Breast epithelium (tissue), 4 donors: Measurements from ENCODE around the gene KLRC3. TPM values are rescaled to one million over a fixed set of nuclear protein-coding genes. Genes with fewer than 3 reads are reported as not detected.
"Not testable (repeated sequence)": the region's sequence is repeated elsewhere in the genome, so short reads cannot be mapped to it uniquely, and the experiment has no call there.

Experiments used
- DNase-seq, 2 donors: peaks; one replicate each; pipeline ENCODE4 v3.0.0-alpha.2; 2019; ENCODE audit warnings: low spot score in 2 of 2
- H3K27ac ChIP-seq, 2 donors: fragments of 200-600 bp; sonication (generic) in 1 of 2; one replicate each; pipeline ENCODE4 v1.5.1; 2016 to 2019; ENCODE audit warnings: mild to moderate bottlenecking in 1 of 2
- H3K27me3 ChIP-seq, 2 donors: fragments of 200-600 bp; sonication (generic) in 1 of 2; one replicate each; pipeline versions ENCODE4 v1.5.1 to v1.6.0; 2017 to 2019; ENCODE audit warnings: control low read depth in 1 of 2, mild to moderate bottlenecking in 1 of 2
- H3K36me3 ChIP-seq: fragments of 200-600 bp; one replicate; pipeline ENCODE4 v1.5.1; 2019
- H3K4me1 ChIP-seq, 2 donors: fragments of 200-600 bp; sonication (generic); one replicate each; pipeline ENCODE4 v1.5.1; 2016 to 2019; ENCODE audit warnings: control low read depth in 1 of 2
- H3K4me3 ChIP-seq, 3 donors: fragments of 200-600 bp; sonication (generic); 1 replicate in 2 of 3; 2 replicates in 1 of 3; pipeline ENCODE4 v1.5.1; 2016 to 2019; ENCODE audit warnings: mild to moderate bottlenecking in 3 of 3, moderate library complexity in 2 of 3
- H3K9me3 ChIP-seq, 2 donors: fragments of 200-600 bp; sonication (generic) in 1 of 2; one replicate each; pipeline ENCODE4 v1.5.1; 2016 to 2019; ENCODE audit warnings: control low read depth in 1 of 2
- POLR2A ChIP-seq: fragments of 450-650 bp; IDR thresholded peaks from one replicate; pipeline ENCODE4 v1.6.1; 2016; ENCODE audit warnings: antibody characterized with exemption, mild to moderate bottlenecking, moderate library complexity
- POLR2AphosphoS5 ChIP-seq, 3 donors: sonication (generic); formaldehyde crosslinking; IDR thresholded peaks; one replicate each; pipeline ENCODE4 v1.6.1; 2017; ENCODE audit warnings: antibody characterized with exemption in 3 of 3
- intact Hi-C: fragments of 100-400 bp; cut with DNase I; formaldehyde crosslinking; loops from one replicate; pipeline ENCODE4 v1.15.1; 2023; ENCODE audit warnings: low total_unique reads
- total RNA-seq, 3 donors: library from RNA; depleted of rRNA; stranded (reverse); fragments of >200 nt; gene quantifications; one replicate each; pipeline ENCODE4 v1.1.0, GENCODE V29; 2016
- TF ChIP-seq, protein P1 (sequence below), 3 donors: fragments of 450-650 bp; IDR thresholded peaks; one replicate each; pipeline ENCODE4 v1.5.1; 2016 to 2017; ENCODE audit warnings: antibody characterized with exemption in 3 of 3, mild to moderate bottlenecking in 3 of 3, moderate library complexity in 3 of 3

Gene KLRC3
- total RNA-seq, 3 donors from 2014 or later: not detected

DNA sequence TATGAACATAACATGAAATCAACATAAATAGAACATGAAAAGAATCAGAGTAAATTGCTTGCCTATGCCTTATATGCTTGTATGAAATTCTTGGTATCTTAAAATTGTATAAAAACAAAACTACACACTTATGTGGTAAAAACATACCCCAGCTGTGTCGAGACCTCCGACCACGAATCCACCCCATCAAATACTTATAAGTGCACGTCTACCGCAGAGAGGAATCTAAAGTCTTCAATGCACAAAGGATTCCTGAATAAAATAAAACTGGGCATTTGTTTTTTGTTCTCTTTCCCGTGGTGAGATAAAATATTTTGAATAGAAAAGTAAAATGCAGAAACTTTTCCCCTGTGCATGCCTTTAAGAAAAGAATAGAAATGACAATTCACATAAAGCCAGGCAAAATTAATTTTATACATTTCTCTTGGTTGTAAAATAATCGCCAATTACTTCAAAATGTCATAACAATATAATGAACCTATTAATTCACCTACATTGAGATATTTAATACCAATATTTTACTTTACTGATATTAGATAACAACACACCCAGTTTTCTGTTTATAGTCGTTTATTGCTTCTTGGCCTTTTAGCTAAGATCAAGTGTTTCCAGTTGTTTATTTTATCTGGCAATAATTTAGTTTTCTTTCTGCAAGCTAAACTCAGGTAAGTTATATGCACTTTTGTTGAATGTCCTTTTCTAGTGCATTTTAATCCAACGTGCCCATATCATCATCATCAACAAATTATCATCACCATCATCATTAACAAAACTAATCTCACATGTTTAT lies 31.6 kb downstream of the KLRC3 start:
- no peak overlapping the region for H3K4me3 ChIP-seq
- no peak for DNase-seq
- intact Hi-C loops: no loop called here
- TF ChIP-seq POLR2AphosphoS5 (IDR thresholded peaks at IDR 0.05) (no peak), POLR2A (no peak)
- TF ChIP-seq, protein P1, sequence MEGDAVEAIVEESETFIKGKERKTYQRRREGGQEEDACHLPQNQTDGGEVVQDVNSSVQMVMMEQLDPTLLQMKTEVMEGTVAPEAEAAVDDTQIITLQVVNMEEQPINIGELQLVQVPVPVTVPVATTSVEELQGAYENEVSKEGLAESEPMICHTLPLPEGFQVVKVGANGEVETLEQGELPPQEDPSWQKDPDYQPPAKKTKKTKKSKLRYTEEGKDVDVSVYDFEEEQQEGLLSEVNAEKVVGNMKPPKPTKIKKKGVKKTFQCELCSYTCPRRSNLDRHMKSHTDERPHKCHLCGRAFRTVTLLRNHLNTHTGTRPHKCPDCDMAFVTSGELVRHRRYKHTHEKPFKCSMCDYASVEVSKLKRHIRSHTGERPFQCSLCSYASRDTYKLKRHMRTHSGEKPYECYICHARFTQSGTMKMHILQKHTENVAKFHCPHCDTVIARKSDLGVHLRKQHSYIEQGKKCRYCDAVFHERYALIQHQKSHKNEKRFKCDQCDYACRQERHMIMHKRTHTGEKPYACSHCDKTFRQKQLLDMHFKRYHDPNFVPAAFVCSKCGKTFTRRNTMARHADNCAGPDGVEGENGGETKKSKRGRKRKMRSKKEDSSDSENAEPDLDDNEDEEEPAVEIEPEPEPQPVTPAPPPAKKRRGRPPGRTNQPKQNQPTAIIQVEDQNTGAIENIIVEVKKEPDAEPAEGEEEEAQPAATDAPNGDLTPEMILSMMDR (IDR thresholded peaks at IDR 0.05): no peak
- H3K36me3 ChIP-seq: no peaks in the 10 kb centered on the region
- no peak overlapping the region for H3K27ac ChIP-seq
- no peaks in the 10 kb centered on the region for H3K4me1 ChIP-seq
- H3K27me3 ChIP-seq: no peaks in the 10 kb centered on the region
- peaks cover 0 to 4% of the 10 kb centered on the region in 2 donors for H3K9me3 ChIP-seq

DNA sequence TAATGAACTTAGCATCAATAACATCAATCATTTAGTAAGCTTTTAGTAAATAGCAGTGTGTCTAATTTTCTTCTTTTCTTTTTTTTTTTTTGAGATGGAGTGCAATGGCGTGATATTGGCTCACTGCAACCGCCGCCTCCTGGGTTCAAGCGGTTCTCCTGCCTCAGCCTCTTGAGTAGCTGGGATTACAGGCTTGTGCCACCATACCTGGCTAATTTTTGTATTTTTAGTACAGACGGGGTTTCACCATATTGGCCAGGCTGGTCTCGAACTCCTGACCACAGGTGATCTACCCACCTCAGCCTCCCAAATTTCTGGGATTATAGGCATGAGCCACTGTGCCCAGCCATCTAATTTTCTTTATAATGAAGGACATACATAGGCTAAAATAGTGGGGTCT lies 32.9 kb downstream of the KLRC3 start:
- H3K4me3 ChIP-seq, H3K9me3 ChIP-seq, H3K27me3 ChIP-seq, intact Hi-C loops, DNase-seq, H3K27ac ChIP-seq, H3K4me1 ChIP-seq, H3K36me3 ChIP-seq: not testable (repeated sequence)

DNA sequence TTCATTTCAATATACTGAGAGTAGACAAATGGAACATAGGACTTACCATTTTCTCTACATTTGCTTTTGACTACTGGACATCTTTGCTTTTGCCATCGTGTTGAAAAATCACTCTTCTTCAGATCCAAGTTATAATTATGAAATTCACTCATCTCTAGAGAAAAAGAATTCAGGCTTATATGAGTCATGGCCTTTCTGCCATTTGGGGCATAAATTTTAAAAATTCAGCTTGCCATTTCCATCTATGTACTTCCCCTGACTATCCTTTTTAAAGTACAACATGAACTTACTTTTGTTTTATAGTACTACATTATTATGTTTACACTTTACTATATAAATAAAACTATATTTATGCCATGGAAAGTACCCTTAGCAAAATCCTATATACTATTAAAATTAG lies 33.5 kb downstream of the KLRC3 start:
- intact Hi-C loops: no loop called here
- H3K36me3 ChIP-seq: no peaks in the 10 kb centered on the region
- H3K4me1 ChIP-seq: no peaks in the 10 kb centered on the region
- DNase-seq: no peak
- H3K27ac ChIP-seq: no peak overlapping the region
- H3K27me3 ChIP-seq: no peaks in the 10 kb centered on the region
- H3K9me3 ChIP-seq: peaks cover 0 to 4% of the 10 kb centered on the region in 2 donors
- TF ChIP-seq POLR2A (no peak), POLR2AphosphoS5 (IDR thresholded peaks at IDR 0.05) (no peak)
- TF ChIP-seq, protein P1 (IDR thresholded peaks at IDR 0.05): no peak
- no peak overlapping the region for H3K4me3 ChIP-seq

DNA sequence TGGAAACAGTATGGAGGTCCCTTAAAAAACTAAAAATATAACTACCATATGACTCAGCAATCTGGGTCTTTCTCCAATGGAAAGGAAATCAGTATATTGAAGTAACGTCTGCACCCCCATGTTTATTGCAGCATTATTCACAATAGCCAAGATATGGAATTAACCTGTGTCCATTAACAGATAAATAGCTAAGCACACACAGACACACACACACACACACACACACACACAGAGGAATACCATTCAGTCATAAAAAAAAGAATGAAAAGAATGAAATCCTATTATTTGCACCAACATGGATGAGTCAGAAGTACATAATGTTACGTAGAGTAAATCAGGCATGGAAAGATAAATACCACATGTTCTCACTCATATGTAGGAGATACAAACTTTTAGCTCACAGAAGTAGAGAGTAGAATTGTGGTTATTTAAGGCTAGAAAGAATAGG lies 35.2 kb downstream of the KLRC3 start:
- no peak for DNase-seq
- Histone ChIP-seq H3K4me3 (no peak overlapping the region), H3K27me3 (no peaks in the 10 kb centered on the region), H3K36me3 (no peaks in the 10 kb centered on the region), H3K27ac (no peak overlapping the region), H3K9me3 (peaks cover 0 to 4% of the 10 kb centered on the region in 2 donors), H3K4me1 (no peaks in the 10 kb centered on the region)
- intact Hi-C loops: no loop called here
- TF ChIP-seq POLR2AphosphoS5 (IDR thresholded peaks at IDR 0.05) (no peak), POLR2A (no peak)
- TF ChIP-seq, protein P1 (IDR thresholded peaks at IDR 0.05): no peak

DNA sequence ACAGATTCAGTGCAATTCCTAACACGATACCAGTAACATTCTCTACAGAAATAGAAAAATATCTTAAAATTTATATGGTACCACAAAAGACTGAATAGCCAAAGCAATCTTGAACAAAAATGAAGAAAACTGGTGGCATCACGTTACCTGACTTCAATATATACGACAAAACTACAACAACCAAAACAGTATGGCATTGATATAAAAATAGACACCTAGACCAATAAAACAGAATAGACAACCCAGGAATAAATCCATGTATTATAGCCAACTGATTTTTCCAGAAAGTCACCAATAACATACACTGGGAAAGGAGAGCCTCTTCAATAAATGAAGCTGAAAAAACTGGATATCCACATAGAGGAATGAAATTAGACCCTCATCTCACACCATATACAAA lies 36.2 kb downstream of the KLRC3 start:
- TF ChIP-seq POLR2AphosphoS5 (IDR thresholded peaks at IDR 0.05) (no peak), POLR2A (no peak)
- TF ChIP-seq, protein P1 (IDR thresholded peaks at IDR 0.05): no peak
- intact Hi-C loops: no loop called here
- DNase-seq: no peak
- Histone ChIP-seq H3K4me3 (no peak overlapping the region), H3K4me1 (no peaks in the 10 kb centered on the region), H3K9me3 (peaks cover 0 to 4% of the 10 kb centered on the region in 2 donors), H3K36me3 (no peaks in the 10 kb centered on the region), H3K27ac (no peak overlapping the region), H3K27me3 (no peaks in the 10 kb centered on the region)
